HEK293 (cell line): ENCODE measurements around the gene RALGAPA2.
A peak's percentile ranks its signal among the peaks of the same experiment; 100 is the strongest.

ENCODE experiments used
- IKZF3 ChIP-seq: fragments of 450-650 bp; IDR thresholded peaks from 2 replicates; pipeline ENCODE4 v1.5.0; 2018; ENCODE audit warnings: missing biosample characterization, mild to moderate bottlenecking, missing genetic modification characterization, moderate library complexity
- ZBTB1 ChIP-seq: fragments of 450-650 bp; formaldehyde crosslinking; IDR thresholded peaks from 2 replicates; pipeline ENCODE4 v1.5.1; 2016; ENCODE audit warnings: missing biosample characterization, missing genetic modification characterization
- ZBTB8A ChIP-seq: fragments of 450-650 bp; formaldehyde crosslinking; IDR thresholded peaks from 2 replicates; pipeline ENCODE4 v1.5.1; 2016; ENCODE audit warnings: missing biosample characterization, missing genetic modification characterization
- ZNF133 ChIP-seq: fragments of 450-650 bp; formaldehyde crosslinking; IDR thresholded peaks from 2 replicates; pipeline ENCODE4 v1.5.1; 2016; ENCODE audit warnings: missing biosample characterization, missing genetic modification characterization
- ZNF140 ChIP-seq: fragments of 450-650 bp; formaldehyde crosslinking; IDR thresholded peaks from 2 replicates; pipeline ENCODE4 v1.5.1; 2016; ENCODE audit warnings: missing biosample characterization, missing genetic modification characterization
- ZNF221 ChIP-seq: fragments of 450-650 bp; formaldehyde crosslinking; IDR thresholded peaks from 2 replicates; pipeline ENCODE4 v1.5.1; 2017; ENCODE audit warnings: missing biosample characterization, missing genetic modification characterization, borderline replicate concordance
- ZNF266 ChIP-seq: fragments of 450-650 bp; formaldehyde crosslinking; IDR thresholded peaks from 2 replicates; pipeline ENCODE4 v1.5.1; 2016; ENCODE audit warnings: missing biosample characterization, missing genetic modification characterization, low read depth
- ZNF335 ChIP-seq: fragments of 450-650 bp; formaldehyde crosslinking; conservative IDR thresholded peaks from 2 replicates; pipeline ENCODE4 v1.5.1; 2016; ENCODE audit warnings: missing biosample characterization, missing genetic modification characterization
- ZNF354C ChIP-seq: fragments of 450-650 bp; formaldehyde crosslinking; IDR thresholded peaks from 2 replicates; pipeline ENCODE4 v1.5.1; 2016; ENCODE audit warnings: missing biosample characterization, missing genetic modification characterization, low read depth, borderline replicate concordance
- ZNF394 ChIP-seq: fragments of 450-650 bp; formaldehyde crosslinking; IDR thresholded peaks from 2 replicates; pipeline ENCODE4 v1.5.1; 2016; ENCODE audit warnings: missing biosample characterization, missing genetic modification characterization, mild to moderate bottlenecking, moderate library complexity, borderline replicate concordance
- ZNF433 ChIP-seq: fragments of 450-650 bp; formaldehyde crosslinking; IDR thresholded peaks from 2 replicates; pipeline ENCODE4 v1.5.1; 2016; ENCODE audit warnings: missing biosample characterization, missing genetic modification characterization, low read depth
- ZNF510 ChIP-seq: fragments of 450-650 bp; formaldehyde crosslinking; IDR thresholded peaks from 2 replicates; pipeline ENCODE4 v1.5.1; 2018; ENCODE audit warnings: mild to moderate bottlenecking, missing genetic modification characterization, missing biosample characterization; ENCODE audit not compliant: insufficient replicate concordance
- ZNF555 ChIP-seq: fragments of 450-650 bp; formaldehyde crosslinking; conservative IDR thresholded peaks from 2 replicates; pipeline ENCODE4 v1.5.1; 2017; ENCODE audit warnings: missing biosample characterization, mild to moderate bottlenecking, missing genetic modification characterization, inconsistent platforms
- ZNF558 ChIP-seq: fragments of 450-650 bp; formaldehyde crosslinking; IDR thresholded peaks from 2 replicates; pipeline ENCODE4 v1.5.1; 2016; ENCODE audit warnings: missing biosample characterization, missing genetic modification characterization
- ZNF560 ChIP-seq: fragments of 450-650 bp; formaldehyde crosslinking; IDR thresholded peaks from 2 replicates; pipeline ENCODE4 v1.5.1; 2017; ENCODE audit warnings: missing biosample characterization, missing genetic modification characterization, borderline replicate concordance
- ZNF623 ChIP-seq: fragments of 450-650 bp; formaldehyde crosslinking; IDR thresholded peaks from 2 replicates; pipeline ENCODE4 v1.5.1; 2016; ENCODE audit warnings: missing biosample characterization, missing genetic modification characterization
- ZXDB ChIP-seq: fragments of 450-650 bp; formaldehyde crosslinking; IDR thresholded peaks from 2 replicates; pipeline ENCODE4 v1.5.1; 2016; ENCODE audit warnings: missing biosample characterization, missing genetic modification characterization
- TF ChIP-seq, protein P1 (sequence below): fragments of 450-650 bp; formaldehyde crosslinking; conservative IDR thresholded peaks from 2 replicates; pipeline ENCODE4 v1.5.1; 2016; ENCODE audit warnings: low read depth, missing biosample characterization, missing genetic modification characterization
- TF ChIP-seq, protein P2 (sequence below): fragments of 450-650 bp; formaldehyde crosslinking; IDR thresholded peaks from 2 replicates; pipeline ENCODE4 v1.5.1; 2016; ENCODE audit warnings: missing biosample characterization, missing genetic modification characterization
- TF ChIP-seq, protein P3 (sequence below): fragments of 450-650 bp; formaldehyde crosslinking; conservative IDR thresholded peaks from 2 replicates; pipeline ENCODE4 v1.5.1; 2016; ENCODE audit warnings: low read depth, missing biosample characterization, missing genetic modification characterization
- TF ChIP-seq, protein P4 (sequence below): fragments of 450-650 bp; formaldehyde crosslinking; IDR thresholded peaks from 2 replicates; pipeline ENCODE4 v1.5.1; 2016; ENCODE audit warnings: missing biosample characterization, missing genetic modification characterization
- TF ChIP-seq, protein P5 (sequence below): fragments of 450-650 bp; formaldehyde crosslinking; IDR thresholded peaks from 2 replicates; pipeline ENCODE4 v1.5.1; 2016; ENCODE audit warnings: missing biosample characterization, missing genetic modification characterization
- TF ChIP-seq, protein P6 (sequence below): fragments of 450-650 bp; IDR thresholded peaks from 2 replicates; pipeline ENCODE4 v1.5.1; 2018; ENCODE audit warnings: missing biosample characterization, mild to moderate bottlenecking, missing genetic modification characterization

RALGAPA2 gene

DNA sequence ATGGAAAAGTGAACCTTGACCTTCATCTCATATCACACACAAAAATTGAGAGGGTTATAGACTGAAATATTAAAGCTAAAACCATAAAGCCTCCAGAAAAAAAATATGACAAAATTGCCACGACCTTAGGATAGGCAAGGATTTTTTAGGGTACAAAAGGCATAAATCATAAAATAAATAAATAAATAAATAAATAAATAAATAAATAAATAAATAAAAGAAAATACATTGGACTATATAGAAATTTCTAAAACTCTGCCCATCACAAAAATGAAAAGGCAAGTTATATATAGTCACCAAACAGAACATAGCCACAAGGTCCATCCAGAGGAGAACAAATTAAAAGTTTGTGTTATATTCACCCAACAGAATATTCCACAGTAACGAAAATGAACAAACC is 235.9 kb downstream of the RALGAPA2 start (continued):
- TF ChIP-seq, protein P1, sequence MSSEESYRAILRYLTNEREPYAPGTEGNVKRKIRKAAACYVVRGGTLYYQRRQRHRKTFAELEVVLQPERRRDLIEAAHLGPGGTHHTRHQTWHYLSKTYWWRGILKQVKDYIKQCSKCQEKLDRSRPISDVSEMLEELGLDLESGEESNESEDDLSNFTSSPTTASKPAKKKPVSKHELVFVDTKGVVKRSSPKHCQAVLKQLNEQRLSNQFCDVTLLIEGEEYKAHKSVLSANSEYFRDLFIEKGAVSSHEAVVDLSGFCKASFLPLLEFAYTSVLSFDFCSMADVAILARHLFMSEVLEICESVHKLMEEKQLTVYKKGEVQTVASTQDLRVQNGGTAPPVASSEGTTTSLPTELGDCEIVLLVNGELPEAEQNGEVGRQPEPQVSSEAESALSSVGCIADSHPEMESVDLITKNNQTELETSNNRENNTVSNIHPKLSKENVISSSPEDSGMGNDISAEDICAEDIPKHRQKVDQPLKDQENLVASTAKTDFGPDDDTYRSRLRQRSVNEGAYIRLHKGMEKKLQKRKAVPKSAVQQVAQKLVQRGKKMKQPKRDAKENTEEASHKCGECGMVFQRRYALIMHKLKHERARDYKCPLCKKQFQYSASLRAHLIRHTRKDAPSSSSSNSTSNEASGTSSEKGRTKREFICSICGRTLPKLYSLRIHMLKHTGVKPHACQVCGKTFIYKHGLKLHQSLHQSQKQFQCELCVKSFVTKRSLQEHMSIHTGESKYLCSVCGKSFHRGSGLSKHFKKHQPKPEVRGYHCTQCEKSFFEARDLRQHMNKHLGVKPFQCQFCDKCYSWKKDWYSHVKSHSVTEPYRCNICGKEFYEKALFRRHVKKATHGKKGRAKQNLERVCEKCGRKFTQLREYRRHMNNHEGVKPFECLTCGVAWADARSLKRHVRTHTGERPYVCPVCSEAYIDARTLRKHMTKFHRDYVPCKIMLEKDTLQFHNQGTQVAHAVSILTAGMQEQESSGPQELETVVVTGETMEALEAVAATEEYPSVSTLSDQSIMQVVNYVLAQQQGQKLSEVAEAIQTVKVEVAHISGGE (tag by site-specific recombination) = peak; percentile 76
- TF ChIP-seq ZNF560 (tag by site-specific recombination) = 0 out of 2 replicates have a peak, but pooled peaks have one; percentile 58
- 0 out of 2 replicates have a peak, but pooled peaks have one; percentile 38 for TF ChIP-seq ZNF266 (tag by site-specific recombination)
- TF ChIP-seq IKZF3 (tag by site-specific recombination) = no peak
- peak; percentile 57 for TF ChIP-seq ZNF623 (tag by site-specific recombination)
- TF ChIP-seq, protein P2, sequence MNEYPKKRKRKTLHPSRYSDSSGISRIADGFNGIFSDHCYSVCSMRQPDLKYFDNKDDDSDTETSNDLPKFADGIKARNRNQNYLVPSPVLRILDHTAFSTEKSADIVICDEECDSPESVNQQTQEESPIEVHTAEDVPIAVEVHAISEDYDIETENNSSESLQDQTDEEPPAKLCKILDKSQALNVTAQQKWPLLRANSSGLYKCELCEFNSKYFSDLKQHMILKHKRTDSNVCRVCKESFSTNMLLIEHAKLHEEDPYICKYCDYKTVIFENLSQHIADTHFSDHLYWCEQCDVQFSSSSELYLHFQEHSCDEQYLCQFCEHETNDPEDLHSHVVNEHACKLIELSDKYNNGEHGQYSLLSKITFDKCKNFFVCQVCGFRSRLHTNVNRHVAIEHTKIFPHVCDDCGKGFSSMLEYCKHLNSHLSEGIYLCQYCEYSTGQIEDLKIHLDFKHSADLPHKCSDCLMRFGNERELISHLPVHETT (tag by site-specific recombination) = no peak
- no peak for TF ChIP-seq ZNF133 (tag by site-specific recombination)
- TF ChIP-seq ZNF555 (tag by site-specific recombination) = peak; percentile 86
- TF ChIP-seq ZNF433 = peak; percentile 80
- TF ChIP-seq, protein P3, sequence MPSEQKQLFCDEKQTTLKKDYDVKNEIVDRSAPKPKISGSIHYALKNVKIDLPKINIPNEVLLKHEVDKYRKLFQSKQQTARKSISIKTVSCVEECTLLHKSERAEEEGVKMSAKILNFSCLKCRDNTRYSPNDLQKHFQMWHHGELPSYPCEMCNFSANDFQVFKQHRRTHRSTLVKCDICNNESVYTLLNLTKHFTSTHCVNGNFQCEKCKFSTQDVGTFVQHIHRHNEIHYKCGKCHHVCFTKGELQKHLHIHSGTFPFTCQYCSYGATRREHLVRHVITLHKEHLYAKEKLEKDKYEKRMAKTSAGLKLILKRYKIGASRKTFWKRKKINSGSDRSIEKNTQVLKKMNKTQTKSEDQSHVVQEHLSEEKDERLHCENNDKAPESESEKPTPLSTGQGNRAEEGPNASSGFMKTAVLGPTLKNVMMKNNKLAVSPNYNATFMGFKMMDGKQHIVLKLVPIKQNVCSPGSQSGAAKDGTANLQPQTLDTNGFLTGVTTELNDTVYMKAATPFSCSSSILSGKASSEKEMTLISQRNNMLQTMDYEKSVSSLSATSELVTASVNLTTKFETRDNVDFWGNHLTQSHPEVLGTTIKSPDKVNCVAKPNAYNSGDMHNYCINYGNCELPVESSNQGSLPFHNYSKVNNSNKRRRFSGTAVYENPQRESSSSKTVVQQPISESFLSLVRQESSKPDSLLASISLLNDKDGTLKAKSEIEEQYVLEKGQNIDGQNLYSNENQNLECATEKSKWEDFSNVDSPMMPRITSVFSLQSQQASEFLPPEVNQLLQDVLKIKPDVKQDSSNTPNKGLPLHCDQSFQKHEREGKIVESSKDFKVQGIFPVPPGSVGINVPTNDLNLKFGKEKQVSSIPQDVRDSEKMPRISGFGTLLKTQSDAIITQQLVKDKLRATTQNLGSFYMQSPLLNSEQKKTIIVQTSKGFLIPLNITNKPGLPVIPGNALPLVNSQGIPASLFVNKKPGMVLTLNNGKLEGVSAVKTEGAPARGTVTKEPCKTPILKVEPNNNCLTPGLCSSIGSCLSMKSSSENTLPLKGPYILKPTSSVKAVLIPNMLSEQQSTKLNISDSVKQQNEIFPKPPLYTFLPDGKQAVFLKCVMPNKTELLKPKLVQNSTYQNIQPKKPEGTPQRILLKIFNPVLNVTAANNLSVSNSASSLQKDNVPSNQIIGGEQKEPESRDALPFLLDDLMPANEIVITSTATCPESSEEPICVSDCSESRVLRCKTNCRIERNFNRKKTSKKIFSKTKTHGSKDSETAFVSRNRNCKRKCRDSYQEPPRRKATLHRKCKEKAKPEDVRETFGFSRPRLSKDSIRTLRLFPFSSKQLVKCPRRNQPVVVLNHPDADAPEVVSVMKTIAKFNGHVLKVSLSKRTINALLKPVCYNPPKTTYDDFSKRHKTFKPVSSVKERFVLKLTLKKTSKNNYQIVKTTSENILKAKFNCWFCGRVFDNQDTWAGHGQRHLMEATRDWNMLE (tag by site-specific recombination) = peak; percentile 86
- TF ChIP-seq ZNF558 (tag by site-specific recombination) = 0 out of 2 replicates have a peak, but pooled peaks have one; percentile 42
- TF ChIP-seq, protein P4, sequence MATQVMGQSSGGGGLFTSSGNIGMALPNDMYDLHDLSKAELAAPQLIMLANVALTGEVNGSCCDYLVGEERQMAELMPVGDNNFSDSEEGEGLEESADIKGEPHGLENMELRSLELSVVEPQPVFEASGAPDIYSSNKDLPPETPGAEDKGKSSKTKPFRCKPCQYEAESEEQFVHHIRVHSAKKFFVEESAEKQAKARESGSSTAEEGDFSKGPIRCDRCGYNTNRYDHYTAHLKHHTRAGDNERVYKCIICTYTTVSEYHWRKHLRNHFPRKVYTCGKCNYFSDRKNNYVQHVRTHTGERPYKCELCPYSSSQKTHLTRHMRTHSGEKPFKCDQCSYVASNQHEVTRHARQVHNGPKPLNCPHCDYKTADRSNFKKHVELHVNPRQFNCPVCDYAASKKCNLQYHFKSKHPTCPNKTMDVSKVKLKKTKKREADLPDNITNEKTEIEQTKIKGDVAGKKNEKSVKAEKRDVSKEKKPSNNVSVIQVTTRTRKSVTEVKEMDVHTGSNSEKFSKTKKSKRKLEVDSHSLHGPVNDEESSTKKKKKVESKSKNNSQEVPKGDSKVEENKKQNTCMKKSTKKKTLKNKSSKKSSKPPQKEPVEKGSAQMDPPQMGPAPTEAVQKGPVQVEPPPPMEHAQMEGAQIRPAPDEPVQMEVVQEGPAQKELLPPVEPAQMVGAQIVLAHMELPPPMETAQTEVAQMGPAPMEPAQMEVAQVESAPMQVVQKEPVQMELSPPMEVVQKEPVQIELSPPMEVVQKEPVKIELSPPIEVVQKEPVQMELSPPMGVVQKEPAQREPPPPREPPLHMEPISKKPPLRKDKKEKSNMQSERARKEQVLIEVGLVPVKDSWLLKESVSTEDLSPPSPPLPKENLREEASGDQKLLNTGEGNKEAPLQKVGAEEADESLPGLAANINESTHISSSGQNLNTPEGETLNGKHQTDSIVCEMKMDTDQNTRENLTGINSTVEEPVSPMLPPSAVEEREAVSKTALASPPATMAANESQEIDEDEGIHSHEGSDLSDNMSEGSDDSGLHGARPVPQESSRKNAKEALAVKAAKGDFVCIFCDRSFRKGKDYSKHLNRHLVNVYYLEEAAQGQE = 0 out of 2 replicates have a peak, but pooled peaks have one; percentile 43
- TF ChIP-seq ZXDB = peak; percentile 58; the same call in 1 of the 2 replicates
- no peak for TF ChIP-seq ZNF221 (tag by site-specific recombination)
- TF ChIP-seq ZNF394 = peak; percentile 89
- TF ChIP-seq ZNF335 = no peak
- TF ChIP-seq, protein P5, sequence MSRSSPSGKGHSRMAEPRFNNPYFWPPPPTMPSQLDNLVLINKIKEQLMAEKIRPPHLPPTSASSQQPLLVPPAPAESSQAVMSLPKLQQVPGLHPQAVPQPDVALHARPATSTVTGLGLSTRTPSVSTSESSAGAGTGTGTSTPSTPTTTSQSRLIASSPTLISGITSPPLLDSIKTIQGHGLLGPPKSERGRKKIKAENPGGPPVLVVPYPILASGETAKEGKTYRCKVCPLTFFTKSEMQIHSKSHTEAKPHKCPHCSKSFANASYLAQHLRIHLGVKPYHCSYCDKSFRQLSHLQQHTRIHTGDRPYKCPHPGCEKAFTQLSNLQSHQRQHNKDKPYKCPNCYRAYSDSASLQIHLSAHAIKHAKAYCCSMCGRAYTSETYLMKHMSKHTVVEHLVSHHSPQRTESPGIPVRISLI (tag by site-specific recombination) = no peak
- peak; percentile 70; the same call in 1 of the 2 replicates for TF ChIP-seq ZNF140 (tag by site-specific recombination)
- TF ChIP-seq ZBTB1 (tag by site-specific recombination) = 0 out of 2 replicates have a peak, but pooled peaks have one; percentile 20
- TF ChIP-seq ZNF354C (tag by site-specific recombination) = no peak
- peak; percentile 70 for TF ChIP-seq ZBTB8A (tag by site-specific recombination)
- peak; percentile 47 for TF ChIP-seq ZNF510
- TF ChIP-seq, protein P6, sequence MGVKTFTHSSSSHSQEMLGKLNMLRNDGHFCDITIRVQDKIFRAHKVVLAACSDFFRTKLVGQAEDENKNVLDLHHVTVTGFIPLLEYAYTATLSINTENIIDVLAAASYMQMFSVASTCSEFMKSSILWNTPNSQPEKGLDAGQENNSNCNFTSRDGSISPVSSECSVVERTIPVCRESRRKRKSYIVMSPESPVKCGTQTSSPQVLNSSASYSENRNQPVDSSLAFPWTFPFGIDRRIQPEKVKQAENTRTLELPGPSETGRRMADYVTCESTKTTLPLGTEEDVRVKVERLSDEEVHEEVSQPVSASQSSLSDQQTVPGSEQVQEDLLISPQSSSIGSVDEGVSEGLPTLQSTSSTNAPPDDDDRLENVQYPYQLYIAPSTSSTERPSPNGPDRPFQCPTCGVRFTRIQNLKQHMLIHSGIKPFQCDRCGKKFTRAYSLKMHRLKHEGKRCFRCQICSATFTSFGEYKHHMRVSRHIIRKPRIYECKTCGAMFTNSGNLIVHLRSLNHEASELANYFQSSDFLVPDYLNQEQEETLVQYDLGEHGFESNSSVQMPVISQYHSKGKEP (tag by site-specific recombination) = no peak
